H1 (cell line): ENCODE results near the gene SPINK1. TPM values are rescaled to one million over a fixed set of nuclear protein-coding genes. Genes with fewer than 3 reads are reported as not detected.

Experiments
- JUND ChIP-seq: IDR thresholded peaks from 2 replicates; pipeline ENCODE4 v1.6.1; 2011; ENCODE audit warnings: mild to moderate bottlenecking, improper control_type of control experiment, low read length
- KDM5A ChIP-seq: fragments of 200-600 bp; IDR thresholded peaks from 2 replicates; pipeline ENCODE4 v1.7.1; 2012; ENCODE audit warnings: mild to moderate bottlenecking, low read length, inconsistent platforms, mixed read lengths
- MAX ChIP-seq: IDR thresholded peaks from 2 replicates; pipeline ENCODE4 v1.6.1; 2012; ENCODE audit warnings: inconsistent platforms
- SIN3A ChIP-seq, 2 experiments: IDR thresholded peaks in 1 of 2; conservative IDR thresholded peaks in 1 of 2; 2 replicates each; pipeline ENCODE4 v1.6.1; 2011 to 2012; ENCODE audit warnings: low read length in 2 of 2, improper control_type of control experiment in 1 of 2, low read depth in 1 of 2, mild to moderate bottlenecking in 1 of 2
- polyA plus RNA-seq, 7 experiments: library from polyadenylated mRNA; depleted of rRNA in 3 of 7; stranded (reverse) in 5 of 7; unstranded in 2 of 7; fragments of >200 nt in 5 of 7; fragments of 200-250 nt in 2 of 7; gene quantifications; 1 replicate in 5 of 7; 2 replicates in 1 of 7; 4 replicates in 1 of 7; pipeline versions ENCODE4 v1.2.1 to v1.2.3, GENCODE V29; 2011 to 2013; ENCODE audit warnings: missing spikeins in 2 of 7, mixed read lengths in 2 of 7
- total RNA-seq: library from RNA; stranded (reverse); fragmentation: NEBNext Ultra II Directional; extraction: Animal tissue kit (Norgen Biotek cat#: 25700); gene quantifications from 2 replicates; pipeline ENCODE4 v1.2.1, GENCODE V29; 2021

Gene SPINK1
- total and polyA plus RNA-seq, 2 of the 8 experiments (the other 6 are each of a cell fraction or from before 2014, with no cell fraction given) = 0.48 to 1.3 TPM

DNA sequence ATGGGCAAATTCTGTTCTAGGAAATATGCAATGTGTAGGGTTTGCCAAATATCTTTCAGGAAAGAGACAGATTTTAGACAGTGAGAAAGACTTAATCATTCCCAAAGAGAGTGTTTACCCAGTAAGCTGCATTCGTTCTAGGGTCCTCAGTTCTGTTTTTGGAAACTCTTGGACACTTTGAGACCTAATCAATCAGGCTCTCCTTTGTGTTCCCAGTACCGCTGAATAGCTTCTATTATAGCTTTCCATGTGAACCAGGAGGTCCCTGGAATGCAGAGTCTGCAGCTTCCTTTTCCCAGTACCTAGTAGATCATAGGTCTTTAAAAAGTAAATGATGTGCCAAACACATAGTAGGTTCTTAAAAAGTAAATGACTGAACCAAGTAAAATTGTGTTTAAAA is 11.4 kb upstream of the SPINK1 start (continued):
- no peak for TF ChIP-seq SIN3A (conservative IDR thresholded peaks at IDR 0.05 in 1 of 2, IDR thresholded peaks at IDR 0.05 in 1 of 2; ENCODE audit: low read depth in 1 of 2, low read length in 2 of 2)
- no peak for TF ChIP-seq JUND
- no peak for TF ChIP-seq MAX
- TF ChIP-seq KDM5A = no peak
